HCT116 (cell line): ENCODE results near the gene WAPL. TPM values are rescaled to one million over a fixed set of nuclear protein-coding genes. Genes with fewer than 3 reads are reported as not detected.
"Not testable (repeated sequence)": the region's sequence is repeated elsewhere in the genome, so short reads cannot be mapped to it uniquely, and the experiment has no call there.

ENCODE experiments used
- ATAC-seq: fragments of 200-7000 bp; cut with Tn5 transposase; 2 replicates; pipeline ENCODE4 v1.9.1; 2020; ENCODE audit warnings: mild to moderate bottlenecking, moderate library complexity
- BruUV-seq: library from RNA; stranded (reverse); fragments of 400-500 nt; replicated peaks from 2 replicates; lab custom pipeline; 2021; lab: Mats Ljungman, UMichigan
- CTCF ChIA-PET: fragments of 300-600 bp; sonication (Branson Sonifier 250); formaldehyde crosslinking; loops from one replicate; lab custom pipeline; 2021; ENCODE audit warnings: antibody characterized with exemption; lab: Charles Lee
- POLR2A ChIA-PET: fragments of 300-600, 350-600 bp; sonication (Branson Sonifier 250); formaldehyde crosslinking; loops from one replicate; lab custom pipeline; 2021; ENCODE audit warnings: antibody characterized with exemption; lab: Charles Lee
- RAD21 ChIA-PET, 2 experiments: fragments of 300-600 bp; sonication (Branson Sonifier 250); formaldehyde crosslinking; loops; one replicate each; lab custom pipeline; 2023; ENCODE audit warnings: low total read pairs in 2 of 2; ENCODE audit not compliant: uncharacterized antibody in 2 of 2, unreplicated experiment in 2 of 2, low non-redundant PET in 1 of 2; lab: Charles Lee
- DNase-seq: peaks from one replicate; pipeline ENCODE4 v3.0.0-alpha.2; 2010; ENCODE audit warnings: low read depth, low spot score
- H2AFZ ChIP-seq: fragments of 200-600 bp; shearing (Covaris generic), sonication (generic); 2 replicates; pipeline ENCODE4 v1.6.1; 2017; ENCODE audit warnings: low read depth, mixed run types, mixed read lengths, antibody characterized with exemption, low read length; ENCODE audit not compliant: poor library complexity, severe bottlenecking
- H3K27ac ChIP-seq: 2 replicates; pipeline ENCODE4 v1.5.1; 2012; ENCODE audit warnings: low read depth, low read length
- H3K27me3 ChIP-seq: fragments of 200-600 bp; sonication (generic); 2 replicates; pipeline ENCODE4 v1.6.1; 2016; ENCODE audit warnings: mixed run types, low read length, mixed read lengths; ENCODE audit not compliant: insufficient read depth
- H3K36me3 ChIP-seq, 2 experiments: fragments of 200-500 bp in 1 of 2; fragments of 200-600 bp in 1 of 2; sonication (Bioruptor generic) in 1 of 2; sonication (generic) in 1 of 2; 2 replicates each; pipeline versions ENCODE4 v1.5.1 to v1.6.1; 2014 to 2016; ENCODE audit warnings: low read length in 2 of 2, inconsistent platforms in 1 of 2, mixed read lengths in 1 of 2, mixed run types in 1 of 2; ENCODE audit not compliant: insufficient read depth in 2 of 2, control insufficient read depth in 1 of 2
- H3K4me1 ChIP-seq, 2 experiments: fragments of 200-600 bp in 1 of 2; sonication (generic) in 1 of 2; 2 replicates each; pipeline versions ENCODE4 v1.5.1 to v1.6.1; 2012 to 2017; ENCODE audit warnings: low read length in 2 of 2, inconsistent platforms in 1 of 2, mild to moderate bottlenecking in 1 of 2, mixed read lengths in 1 of 2, mixed run types in 1 of 2, moderate library complexity in 1 of 2; ENCODE audit not compliant: insufficient read depth in 2 of 2, control insufficient read depth in 1 of 2
- H3K4me2 ChIP-seq: fragments of 200-600 bp; sonication (generic); 2 replicates; pipeline ENCODE4 v1.6.1; 2017; ENCODE audit warnings: mixed run types, low read length, mixed read lengths
- H3K4me3 ChIP-seq, 2 experiments: fragments of 200-600 bp in 1 of 2; sonication (generic) in 1 of 2; replicated peaks in 1 of 2; 2 replicates each; pipeline ENCODE4 v1.5.1; 2011 to 2016; ENCODE audit warnings: low read length in 2 of 2, control low read depth in 1 of 2, low read depth in 1 of 2, mild to moderate bottlenecking in 1 of 2, mixed read lengths in 1 of 2, mixed run types in 1 of 2
- H3K79me2 ChIP-seq: fragments of 200-600 bp; sonication (generic); 2 replicates; pipeline ENCODE4 v1.6.1; 2017; ENCODE audit warnings: mild to moderate bottlenecking, mixed run types, low read length, moderate library complexity, mixed read lengths; ENCODE audit not compliant: insufficient read depth
- H3K9ac ChIP-seq: fragments of 200-600 bp; sonication (generic); 2 replicates; pipeline ENCODE4 v1.6.1; 2016; ENCODE audit warnings: low read length, mixed read lengths
- H3K9me2 ChIP-seq: fragments of 200-600 bp; sonication (generic), shearing (Covaris generic); 2 replicates; pipeline ENCODE4 v1.6.1; 2017; ENCODE audit warnings: mixed run types, mild to moderate bottlenecking, moderate library complexity; ENCODE audit not compliant: insufficient read depth
- H3K9me3 ChIP-seq, 2 experiments: fragments of 200-500 bp in 1 of 2; fragments of 200-600 bp in 1 of 2; sonication (Bioruptor generic) in 1 of 2; sonication (generic) in 1 of 2; 2 replicates each; pipeline ENCODE4 v1.6.1; 2014 to 2017; ENCODE audit warnings: low read length in 2 of 2, mixed read lengths in 2 of 2, inconsistent platforms in 1 of 2, low read depth in 1 of 2, mild to moderate bottlenecking in 1 of 2, mixed run types in 1 of 2, moderate library complexity in 1 of 2; ENCODE audit not compliant: control insufficient read depth in 1 of 2, insufficient read depth in 1 of 2
- H4K20me1 ChIP-seq: fragments of 200-600 bp; sonication (generic), shearing (Covaris generic); 2 replicates; pipeline ENCODE4 v1.6.1; 2017; ENCODE audit warnings: mixed run types, mild to moderate bottlenecking, moderate library complexity; ENCODE audit not compliant: insufficient read depth
- CBX3 ChIP-seq: IDR thresholded peaks from 2 replicates; pipeline ENCODE4 v1.6.1; 2012; ENCODE audit warnings: low read depth
- CEBPB ChIP-seq: IDR thresholded peaks from 2 replicates; pipeline ENCODE4 v1.6.1; 2012; ENCODE audit warnings: low read depth
- EGR1 ChIP-seq: IDR thresholded peaks from 2 replicates; pipeline ENCODE4 v1.6.1; 2012; ENCODE audit warnings: low read depth
- ELF1 ChIP-seq: IDR thresholded peaks from 2 replicates; pipeline ENCODE4 v1.6.1; 2012; ENCODE audit warnings: low read depth, borderline replicate concordance
- EZH2 ChIP-seq: fragments of 200-600 bp; sonication (generic); IDR thresholded peaks from 2 replicates; pipeline ENCODE4 v1.6.1; 2017; ENCODE audit warnings: antibody characterized with exemption, mixed run types
- EZH2phosphoT487 ChIP-seq: fragments of 200-600 bp; IDR thresholded peaks from 2 replicates; pipeline ENCODE4 v1.6.1; 2018; ENCODE audit warnings: antibody characterized with exemption, borderline replicate concordance
- JUND ChIP-seq: IDR thresholded peaks from 2 replicates; pipeline ENCODE4 v1.6.1; 2012
- MAX ChIP-seq: IDR thresholded peaks from 2 replicates; pipeline ENCODE4 v1.6.1; 2012
- POLR2A ChIP-seq: IDR thresholded peaks from 2 replicates; pipeline ENCODE4 v1.7.0; 2011; ENCODE audit warnings: borderline replicate concordance; ENCODE audit not compliant: insufficient read depth, insufficient read length; ENCODE audit errors: extremely low read depth
- RAD21 ChIP-seq: IDR thresholded peaks from 2 replicates; pipeline ENCODE4 v1.6.1; 2012; ENCODE audit warnings: low read depth, mild to moderate bottlenecking
- SIN3A ChIP-seq: IDR thresholded peaks from 2 replicates; pipeline ENCODE4 v1.6.1; 2012; ENCODE audit warnings: low read depth
- SRF ChIP-seq: IDR thresholded peaks from 2 replicates; pipeline ENCODE4 v1.6.1; 2012; ENCODE audit warnings: low read depth
- TCF7L2 ChIP-seq: IDR thresholded peaks from 2 replicates; pipeline ENCODE4 v1.7.0; 2011; ENCODE audit warnings: borderline replicate concordance, inconsistent platforms; ENCODE audit not compliant: insufficient read depth, insufficient read length; ENCODE audit errors: extremely low read depth
- ZBTB33 ChIP-seq: IDR thresholded peaks from 2 replicates; pipeline ENCODE4 v1.6.1; 2011; ENCODE audit warnings: mild to moderate bottlenecking, low read length, moderate library complexity; ENCODE audit not compliant: insufficient replicate concordance; ENCODE audit errors: extremely low read depth
- ZNF274 ChIP-seq: fragments of 200-500 bp; sonication (Bioruptor generic); IDR thresholded peaks from 2 replicates; pipeline ENCODE4 v1.6.1; 2014; ENCODE audit warnings: mild to moderate bottlenecking, low read depth, low read length, inconsistent platforms
- intact Hi-C: fragments of 100-400 bp; cut with micrococcal nuclease; formaldehyde crosslinking; loops from 2 replicates; pipeline ENCODE4 v1.10.0; 2022
- total RNA-seq: library from RNA; stranded (reverse); gene quantifications from one replicate; pipeline ENCODE4 v1.2.1, GENCODE V29; 2021; ENCODE audit not compliant: unreplicated experiment

WAPL gene
- total RNA-seq, 1 experiment from 2014 or later, result 37.5 TPM

GRCh38 chr10:86526606-86527005 is 5.0 kb upstream of the WAPL start (continued):
- no peak for TF ChIP-seq EZH2phosphoT487

- not testable (repeated sequence) for BruUV-seq
Measured at GRCh38 chr10:86525713-86526112, 4.1 kb upstream of the WAPL start.

GRCh38 chr10:86524225-86524962 is 2.8 kb upstream of the WAPL start:
- Histone ChIP-seq H3K36me3 (no peaks in the 10 kb centered on the region), H3K9ac (no peak overlapping the region), H3K27ac (no peak overlapping the region), H3K9me3 (no peaks in the 10 kb centered on the region), H3K27me3 (no peaks in the 10 kb centered on the region), H4K20me1 (peaks cover 6% of the 10 kb centered on the region; the same call in 1 of the 2 replicates), H3K79me2 (peaks cover 48% of the 10 kb centered on the region), H3K4me2 (no peak overlapping the region), H3K4me3 (no peak overlapping the region), H3K4me1 (peaks cover 10 to 22% of the 10 kb centered on the region in 2 experiments; a peak in 3 of 4 replicates), H3K9me2 (no peaks in the 10 kb centered on the region), H2AFZ (no peak overlapping the region)
- RAD21 ChIA-PET, result interaction anchor here (0.6 kb wide), 2 partner anchors 10 to 35 kb away, joined by 3 read pairs; no protein-coding TSS in a partner anchor
- ATAC-seq, result no peak
- POLR2A ChIA-PET, result no interaction called here
- no TSS peak for BruUV-seq
- intact Hi-C loops, result loop anchor here (5.0 kb wide), 2 partner anchors 158 to 233 kb away; partner anchors contain the start of gene BMPR1A
- CTCF ChIA-PET, result no interaction called here
- no peak for DNase-seq
- TF ChIP-seq SIN3A (no peak), CBX3 (no peak), JUND (no peak), SRF (no peak), RAD21 (no peak), CEBPB (no peak), EZH2 (no peak), EGR1 (no peak), ZNF274 (no peak), POLR2A (no peak), ZBTB33 (no peak), ELF1 (no peak), TCF7L2 (no peak), MAX (no peak)

More at GRCh38 chr10:86525713-86526112, 4.1 kb upstream of the WAPL start:
- H3K27ac ChIP-seq, H3K9ac ChIP-seq, H3K27me3 ChIP-seq, ATAC-seq, H2AFZ ChIP-seq, CTCF ChIA-PET, RAD21 ChIA-PET, H3K4me3 ChIP-seq, H3K9me3 ChIP-seq, DNase-seq, H3K9me2 ChIP-seq, H3K36me3 ChIP-seq, H3K4me2 ChIP-seq, intact Hi-C loops, H4K20me1 ChIP-seq: not testable (repeated sequence)
- Histone ChIP-seq H3K4me1 (peaks cover 7 to 11% of the 10 kb centered on the region in 2 experiments; a peak in 3 of 4 replicates), H3K79me2 (peaks cover 34% of the 10 kb centered on the region)
- POLR2A ChIA-PET, result interaction anchor here (2.0 kb wide), 1 partner anchor 10 kb away, joined by 4 read pairs; no protein-coding TSS in a partner anchor
